ENCODE results near the gene ZNF853.
"Not testable (repeated sequence)": the region's sequence is repeated elsewhere in the genome, so short reads cannot be mapped to it uniquely, and the experiment has no call there.

The ZNF853 gene

GRCh38 chr7:6614953-6615722 lies at the start of gene ZNF853:
ZNF853 (plus strand) TSS chr7:6615610; CDS start chr7:6616175, 565 bp downstream.
- DNase-seq (ENCODE audit: low read depth in 3 of 3): no peak

- DNase-seq (ENCODE audit: low read depth in 3 of 3): no peak
These were observed 49.8 kb upstream of the ZNF853 start for GRCh38 chr7:6565655-6566054.

GRCh38 chr7:6567886-6568285 lies 47.5 kb upstream of the ZNF853 start:
- no peak for DNase-seq (ENCODE audit: low read depth in 3 of 3)

GRCh38 chr7:6571160-6571779 lies 44.1 kb upstream of the ZNF853 start:
- no peak for DNase-seq (ENCODE audit: low read depth in 3 of 3)

- DNase-seq (ENCODE audit: low read depth in 3 of 3): no peak
These were observed 40.0 kb upstream of the ZNF853 start for GRCh38 chr7:6575281-6576023.

- DNase-seq (ENCODE audit: low read depth in 3 of 3): no peak
These were observed 39.2 kb upstream of the ZNF853 start for GRCh38 chr7:6576024-6576866.

GRCh38 chr7:6576867-6577368 lies 38.5 kb upstream of the ZNF853 start:
- DNase-seq (ENCODE audit: low read depth in 3 of 3): not testable (repeated sequence)

- peak; percentile 74 to 75 (median 74) for DNase-seq (ENCODE audit: low read depth in 3 of 3)
These were observed 37.9 kb upstream of the ZNF853 start, which contains the start of gene ZDHHC4 for GRCh38 chr7:6577369-6578113. ZDHHC4 (plus strand) TSS chr7:6577454; CDS start chr7:6580562, 3,108 bp downstream.

- no peak for DNase-seq (ENCODE audit: low read depth in 3 of 3)
These were observed 37.0 kb upstream of the ZNF853 start for GRCh38 chr7:6578114-6579084.

GRCh38 chr7:6579446-6579845 lies 36.0 kb upstream of the ZNF853 start:
- no peak for DNase-seq (ENCODE audit: low read depth in 3 of 3)

- not testable (repeated sequence) for DNase-seq (ENCODE audit: low read depth in 3 of 3)
These were observed 29.5 kb upstream of the ZNF853 start for GRCh38 chr7:6585746-6586432.

GRCh38 chr7:6588566-6588965 lies 26.8 kb upstream of the ZNF853 start:
- DNase-seq (ENCODE audit: low read depth in 3 of 3): no peak

- no peak for DNase-seq (ENCODE audit: low read depth in 3 of 3)
These were observed 26.1 kb upstream of the ZNF853 start for GRCh38 chr7:6589151-6589828.

- DNase-seq (ENCODE audit: low read depth in 3 of 3): peak; percentile 64 to 79 (median 69)
These were observed 25.4 kb upstream of the ZNF853 start, which contains the start of gene INTS15 for GRCh38 chr7:6589829-6590644. INTS15 (plus strand) TSS chr7:6590021; CDS start chr7:6590284, 263 bp downstream.

- no peak for DNase-seq (ENCODE audit: low read depth in 3 of 3)
These were observed 24.7 kb upstream of the ZNF853 start for GRCh38 chr7:6590645-6591110.

- DNase-seq (ENCODE audit: low read depth in 3 of 3): no peak
These were observed 15.3 kb upstream of the ZNF853 start for GRCh38 chr7:6600093-6600492.

- DNase-seq (ENCODE audit: low read depth in 3 of 3): no peak
These were observed 11.0 kb upstream of the ZNF853 start for GRCh38 chr7:6604458-6604857.

All from stimulated activated CD4-positive, alpha-beta T cell treated with anti-CD3 and anti-CD28 coated beads, TNF-alpha, amount 100 ng/mL, for 4 hours (primary cell).